GM12878 (cell line): ENCODE results near the gene SRC.

Experiments
- ATF3 ChIP-seq: IDR thresholded peaks from 2 replicates; pipeline ENCODE4 v1.6.1; 2011; ENCODE audit warnings: low read depth, mild to moderate bottlenecking, low read length, moderate library complexity, borderline replicate concordance; ENCODE audit errors: extremely low read depth
- CREB1 ChIP-seq: IDR thresholded peaks from 2 replicates; pipeline ENCODE4 v1.6.1; 2012; ENCODE audit warnings: low read depth, mild to moderate bottlenecking, inconsistent platforms
- EZH2 ChIP-seq: IDR thresholded peaks from 2 replicates; pipeline ENCODE4 v1.6.1; 2012; ENCODE audit warnings: low read depth, mild to moderate bottlenecking, control low read depth, inconsistent platforms, low read length, borderline replicate concordance; ENCODE audit not compliant: control insufficient read depth
- HDAC2 ChIP-seq: fragments of 200-600 bp; sonication (generic); IDR thresholded peaks from 2 replicates; pipeline ENCODE4 v1.6.1; 2017
- MAX ChIP-seq: IDR thresholded peaks from 2 replicates; pipeline ENCODE4 v1.6.1; 2012; ENCODE audit warnings: low read depth, low read length, improper control_type of control experiment
- MTA2 ChIP-seq: fragments of 450-650 bp; IDR thresholded peaks from 2 replicates; pipeline ENCODE4 v1.6.1; 2016; ENCODE audit warnings: low read depth, mild to moderate bottlenecking, moderate library complexity
- POLR2AphosphoS2 ChIP-seq: IDR thresholded peaks from 2 replicates; pipeline ENCODE4 v1.6.1; 2011; ENCODE audit warnings: low read depth, mild to moderate bottlenecking, low read length, improper control_type of control experiment, moderate library complexity
- SIN3A ChIP-seq: IDR thresholded peaks from 2 replicates; pipeline ENCODE4 v1.6.1; 2012; ENCODE audit warnings: low read depth, low read length, improper control_type of control experiment
- SMAD1 ChIP-seq: fragments of 450-650 bp; IDR thresholded peaks from 2 replicates; pipeline ENCODE4 v1.6.1; 2018; ENCODE audit warnings: mild to moderate bottlenecking, low read depth; ENCODE audit not compliant: partially characterized antibody
- TAF1 ChIP-seq: IDR thresholded peaks from 2 replicates; pipeline ENCODE4 v1.6.1; 2011; ENCODE audit warnings: mild to moderate bottlenecking, low read depth, low read length, borderline replicate concordance
- TARDBP ChIP-seq: IDR thresholded peaks from 2 replicates; pipeline ENCODE4 v1.6.1; 2016; ENCODE audit warnings: borderline replicate concordance
- TF ChIP-seq, protein P1 (sequence below), 3 experiments: IDR thresholded peaks in 2 of 3; conservative IDR thresholded peaks in 1 of 3; 2 replicates each; pipeline ENCODE4 v1.5.1; 2011; ENCODE audit warnings: low read depth in 3 of 3, low read length in 3 of 3, mild to moderate bottlenecking in 3 of 3, control low read depth in 2 of 3, moderate library complexity in 2 of 3, inconsistent platforms in 1 of 3, mixed read lengths in 1 of 3; ENCODE audit not compliant: control insufficient read depth in 2 of 3, insufficient read depth in 1 of 3; ENCODE audit errors: extremely low read depth in 1 of 3

- TF ChIP-seq HDAC2: no peak
- TF ChIP-seq, protein P1, sequence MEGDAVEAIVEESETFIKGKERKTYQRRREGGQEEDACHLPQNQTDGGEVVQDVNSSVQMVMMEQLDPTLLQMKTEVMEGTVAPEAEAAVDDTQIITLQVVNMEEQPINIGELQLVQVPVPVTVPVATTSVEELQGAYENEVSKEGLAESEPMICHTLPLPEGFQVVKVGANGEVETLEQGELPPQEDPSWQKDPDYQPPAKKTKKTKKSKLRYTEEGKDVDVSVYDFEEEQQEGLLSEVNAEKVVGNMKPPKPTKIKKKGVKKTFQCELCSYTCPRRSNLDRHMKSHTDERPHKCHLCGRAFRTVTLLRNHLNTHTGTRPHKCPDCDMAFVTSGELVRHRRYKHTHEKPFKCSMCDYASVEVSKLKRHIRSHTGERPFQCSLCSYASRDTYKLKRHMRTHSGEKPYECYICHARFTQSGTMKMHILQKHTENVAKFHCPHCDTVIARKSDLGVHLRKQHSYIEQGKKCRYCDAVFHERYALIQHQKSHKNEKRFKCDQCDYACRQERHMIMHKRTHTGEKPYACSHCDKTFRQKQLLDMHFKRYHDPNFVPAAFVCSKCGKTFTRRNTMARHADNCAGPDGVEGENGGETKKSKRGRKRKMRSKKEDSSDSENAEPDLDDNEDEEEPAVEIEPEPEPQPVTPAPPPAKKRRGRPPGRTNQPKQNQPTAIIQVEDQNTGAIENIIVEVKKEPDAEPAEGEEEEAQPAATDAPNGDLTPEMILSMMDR (IDR thresholded peaks at IDR 0.05 in 2 of 3, conservative IDR thresholded peaks at IDR 0.05 in 1 of 3; ENCODE audit: control insufficient read depth in 2 of 3, extremely low read depth in 1 of 3, insufficient read depth in 1 of 3, low read depth in 3 of 3, low read length in 3 of 3): peak in 1 of 3 experiments; percentile 2; a peak in 1 of 6 replicates
- no peak for TF ChIP-seq TAF1
- no peak for TF ChIP-seq SMAD1
- TF ChIP-seq EZH2: no peak
- TF ChIP-seq CREB1: peak; percentile 81
- TF ChIP-seq MAX: no peak
- peak; percentile 87 for TF ChIP-seq MTA2
- TF ChIP-seq ATF3: no peak
- TF ChIP-seq TARDBP: no peak
- TF ChIP-seq POLR2AphosphoS2: no peak
- TF ChIP-seq SIN3A: no peak
These were observed 20.1 kb downstream of the SRC start for GRCh38 chr20:37365760-37366638.
